ENCODE results near the gene TAC3. TPM values are rescaled to one million over a fixed set of nuclear protein-coding genes. Genes with fewer than 3 reads are reported as not detected.
A peak's percentile ranks its signal among the peaks of the same experiment; 100 is the strongest.

Gene TAC3
- total and polyA plus RNA-seq, 2 donors, result 2.6 to 21.2 TPM

- Histone ChIP-seq H3K36me3 (ENCODE audit: insufficient read depth) (no peaks in the 10 kb centered on the region), H3K4me3 (ENCODE audit: low read depth, low read length) (no peak overlapping the region), H3K27ac (ENCODE audit: low read depth) (no peak overlapping the region), H3K4me1 (ENCODE audit: insufficient read depth) (no peaks in the 10 kb centered on the region)
- WGBS, result 65% methylated on average over 6 of the region's 6 CpGs
- DNase-seq (ENCODE audit: extremely low spot score), result no peak
These were observed 29.9 kb upstream of the TAC3 start for GRCh38 chr12:57046086-57046791.

- Histone ChIP-seq H3K4me1 (ENCODE audit: insufficient read depth) (no peaks in the 10 kb centered on the region), H3K27ac (ENCODE audit: low read depth) (no peak overlapping the region), H3K36me3 (ENCODE audit: insufficient read depth) (no peaks in the 10 kb centered on the region), H3K4me3 (ENCODE audit: low read depth, low read length) (no peak overlapping the region)
- WGBS, result 95% methylated on average over 3 of the region's 3 CpGs
- DNase-seq (ENCODE audit: extremely low spot score), result no peak
These were observed 28.6 kb upstream of the TAC3 start for GRCh38 chr12:57044889-57045288.

GRCh38 chr12:57044468-57044867, 28.1 kb upstream of the TAC3 start:
- no peak for DNase-seq (ENCODE audit: extremely low spot score)
- no peak overlapping the region for H3K4me3 ChIP-seq (ENCODE audit: low read depth, low read length)
- no peaks in the 10 kb centered on the region for H3K36me3 ChIP-seq (ENCODE audit: insufficient read depth)
- no peaks in the 10 kb centered on the region for H3K4me1 ChIP-seq (ENCODE audit: insufficient read depth)
- H3K27ac ChIP-seq (ENCODE audit: low read depth), result no peak overlapping the region
- 84% methylated on average over 6 of the region's 6 CpGs for WGBS

- WGBS, result 93% methylated on average over 2 of the region's 2 CpGs
- Histone ChIP-seq H3K27ac (ENCODE audit: low read depth) (no peak overlapping the region), H3K4me1 (ENCODE audit: insufficient read depth) (no peaks in the 10 kb centered on the region), H3K4me3 (ENCODE audit: low read depth, low read length) (no peak overlapping the region), H3K36me3 (ENCODE audit: insufficient read depth) (no peaks in the 10 kb centered on the region)
- DNase-seq (ENCODE audit: extremely low spot score), result no peak
These were observed 26.4 kb upstream of the TAC3 start for GRCh38 chr12:57042695-57043094.

GRCh38 chr12:57040750-57041149, 24.4 kb upstream of the TAC3 start:
- no peak for DNase-seq (ENCODE audit: extremely low spot score)
- Histone ChIP-seq H3K4me3 (ENCODE audit: low read depth, low read length) (no peak overlapping the region), H3K4me1 (ENCODE audit: insufficient read depth) (no peaks in the 10 kb centered on the region), H3K36me3 (ENCODE audit: insufficient read depth) (no peaks in the 10 kb centered on the region), H3K27ac (ENCODE audit: low read depth) (no peak overlapping the region)
- 60% methylated on average over 2 of the region's 2 CpGs for WGBS

GRCh38 chr12:57040211-57040610, 23.9 kb upstream of the TAC3 start:
- Histone ChIP-seq H3K27ac (ENCODE audit: low read depth) (no peak overlapping the region), H3K4me3 (ENCODE audit: low read depth, low read length) (no peak overlapping the region), H3K4me1 (ENCODE audit: insufficient read depth) (no peaks in the 10 kb centered on the region), H3K36me3 (ENCODE audit: insufficient read depth) (no peaks in the 10 kb centered on the region)
- 85% methylated on average over 4 of the region's 4 CpGs for WGBS
- DNase-seq (ENCODE audit: extremely low spot score), result no peak

- Histone ChIP-seq H3K36me3 (ENCODE audit: insufficient read depth) (no peaks in the 10 kb centered on the region), H3K4me1 (ENCODE audit: insufficient read depth) (no peaks in the 10 kb centered on the region), H3K4me3 (ENCODE audit: low read depth, low read length) (no peak overlapping the region), H3K27ac (ENCODE audit: low read depth) (no peak overlapping the region)
- no peak for DNase-seq (ENCODE audit: extremely low spot score)
- WGBS, result 78% methylated on average over 9 of the region's 9 CpGs
These were observed 22.9 kb upstream of the TAC3 start for GRCh38 chr12:57039016-57039798.

GRCh38 chr12:57037264-57037663, 20.9 kb upstream of the TAC3 start:
- Histone ChIP-seq H3K4me3 (ENCODE audit: low read depth, low read length) (no peak overlapping the region), H3K36me3 (ENCODE audit: insufficient read depth) (no peaks in the 10 kb centered on the region), H3K4me1 (ENCODE audit: insufficient read depth) (no peaks in the 10 kb centered on the region), H3K27ac (ENCODE audit: low read depth) (no peak overlapping the region)
- no peak for DNase-seq (ENCODE audit: extremely low spot score)
- WGBS, result 63% methylated on average over 3 of the region's 3 CpGs

GRCh38 chr12:57033431-57033830, 17.1 kb upstream of the TAC3 start:
- DNase-seq (ENCODE audit: extremely low spot score), result no peak
- Histone ChIP-seq H3K27ac (ENCODE audit: low read depth) (no peak overlapping the region), H3K4me1 (ENCODE audit: insufficient read depth) (no peaks in the 10 kb centered on the region), H3K36me3 (ENCODE audit: insufficient read depth) (no peaks in the 10 kb centered on the region), H3K4me3 (ENCODE audit: low read depth, low read length) (no peak overlapping the region)
- WGBS, result 89% methylated on average over 3 of the region's 3 CpGs

- Histone ChIP-seq H3K4me1 (ENCODE audit: insufficient read depth) (no peaks in the 10 kb centered on the region), H3K27ac (ENCODE audit: low read depth) (no peak overlapping the region), H3K36me3 (ENCODE audit: insufficient read depth) (no peaks in the 10 kb centered on the region), H3K4me3 (ENCODE audit: low read depth, low read length) (no peak overlapping the region)
- WGBS, result 85% methylated on average over 7 of the region's 7 CpGs
- DNase-seq (ENCODE audit: extremely low spot score), result no peak
These were observed 15.5 kb upstream of the TAC3 start for GRCh38 chr12:57031789-57032188.

- peak; percentile 51 for DNase-seq (ENCODE audit: extremely low spot score)
- Histone ChIP-seq H3K4me1 (ENCODE audit: insufficient read depth) (no peaks in the 10 kb centered on the region), H3K27ac (ENCODE audit: low read depth) (no peak overlapping the region), H3K4me3 (ENCODE audit: low read depth, low read length) (no peak overlapping the region), H3K36me3 (ENCODE audit: insufficient read depth) (no peaks in the 10 kb centered on the region)
- 38% methylated on average over 2 of the region's 2 CpGs for WGBS
These were observed 14.9 kb upstream of the TAC3 start for GRCh38 chr12:57031138-57031725.

- Histone ChIP-seq H3K4me1 (ENCODE audit: insufficient read depth) (no peaks in the 10 kb centered on the region), H3K4me3 (ENCODE audit: low read depth, low read length) (no peak overlapping the region), H3K27ac (ENCODE audit: low read depth) (no peak overlapping the region), H3K36me3 (ENCODE audit: insufficient read depth) (no peaks in the 10 kb centered on the region)
- DNase-seq (ENCODE audit: extremely low spot score), result no peak
- WGBS, result 92% methylated on average over 7 of the region's 7 CpGs
These were observed 13.1 kb upstream of the TAC3 start for GRCh38 chr12:57029457-57029856.

GRCh38 chr12:57027805-57028153, 11.4 kb upstream of the TAC3 start:
- 76% methylated on average over 5 of the region's 5 CpGs for WGBS
- no peak for DNase-seq (ENCODE audit: extremely low spot score)
- H3K4me1 ChIP-seq (ENCODE audit: insufficient read depth), result no peaks in the 10 kb centered on the region
- H3K27ac ChIP-seq (ENCODE audit: low read depth), result no peak overlapping the region
- no peak overlapping the region for H3K4me3 ChIP-seq (ENCODE audit: low read depth, low read length)
- H3K36me3 ChIP-seq (ENCODE audit: insufficient read depth), result no peaks in the 10 kb centered on the region
